HEK293 (cell line): ENCODE data around the gene DDI1.

Experiments
- CTCF ChIA-PET: fragments of 350-600 bp; formaldehyde crosslinking; extraction: SDS; loops from one replicate; lab custom pipeline; 2021; ENCODE audit warnings: antibody characterized with exemption; lab: Yijun Ruan, JAX
- POLR2A ChIA-PET: fragments of 300-600 bp; formaldehyde crosslinking; extraction: SDS; loops from one replicate; lab custom pipeline; 2020; ENCODE audit warnings: antibody characterized with exemption, inconsistent platforms; lab: Yijun Ruan, JAX
- H3K27ac ChIP-seq: fragments of 200-500 bp; sonication (Bioruptor generic); 2 replicates; pipeline ENCODE4 v1.5.1; 2014; ENCODE audit warnings: low read depth, low read length, control low read depth, inconsistent platforms; ENCODE audit errors: extremely low read depth
- H3K36me3 ChIP-seq, 2 experiments: fragments of 200-500 bp in 1 of 2; sonication (Bioruptor generic) in 1 of 2; 1 replicate in 1 of 2; 2 replicates in 1 of 2; pipeline ENCODE4 v1.5.1; 2014 to 2017; ENCODE audit warnings: inconsistent platforms in 2 of 2, low read length in 2 of 2; ENCODE audit not compliant: control insufficient read depth in 2 of 2, insufficient read depth in 1 of 2
- H3K4me1 ChIP-seq: fragments of 200-500 bp; sonication (Bioruptor generic); 2 replicates; pipeline ENCODE4 v1.5.1; 2014; ENCODE audit warnings: mild to moderate bottlenecking, low read length, inconsistent platforms; ENCODE audit not compliant: control insufficient read depth, insufficient read depth
- H3K4me3 ChIP-seq: 2 replicates; pipeline ENCODE4 v1.5.1; 2011; ENCODE audit warnings: low read depth, mild to moderate bottlenecking, control low read depth, low read length, moderate library complexity
- H3K9me3 ChIP-seq: fragments of 200-500 bp; sonication (Bioruptor generic); 2 replicates; pipeline ENCODE4 v1.5.1; 2014; ENCODE audit warnings: low read depth, low read length, inconsistent platforms; ENCODE audit not compliant: control insufficient read depth, insufficient read depth
- AEBP2 ChIP-seq: fragments of 450-650 bp; formaldehyde crosslinking; IDR thresholded peaks from 2 replicates; pipeline ENCODE4 v1.5.1; 2016; ENCODE audit warnings: missing biosample characterization, missing genetic modification characterization, borderline replicate concordance
- GLIS1 ChIP-seq: fragments of 450-650 bp; formaldehyde crosslinking; IDR thresholded peaks from 2 replicates; pipeline ENCODE4 v1.5.1; 2016; ENCODE audit warnings: missing biosample characterization, missing genetic modification characterization
- KLF9 ChIP-seq: fragments of 450-650 bp; formaldehyde crosslinking; IDR thresholded peaks from 2 replicates; pipeline ENCODE4 v1.5.1; 2016; ENCODE audit warnings: missing biosample characterization, missing genetic modification characterization, low read depth
- SETDB1 ChIP-seq: IDR thresholded peaks from one replicate; pipeline ENCODE4 v1.6.1; 2017; ENCODE audit warnings: mild to moderate bottlenecking, low read length, moderate library complexity, mixed read lengths; ENCODE audit not compliant: insufficient read length
- SP7 ChIP-seq: fragments of 450-650 bp; formaldehyde crosslinking; IDR thresholded peaks from 2 replicates; pipeline ENCODE4 v1.5.1; 2016; ENCODE audit warnings: missing biosample characterization, missing genetic modification characterization
- ZEB2 ChIP-seq: fragments of 450-650 bp; formaldehyde crosslinking; IDR thresholded peaks from 2 replicates; pipeline ENCODE4 v1.5.1; 2016; ENCODE audit warnings: missing biosample characterization, missing genetic modification characterization
- ZNF133 ChIP-seq: fragments of 450-650 bp; formaldehyde crosslinking; IDR thresholded peaks from 2 replicates; pipeline ENCODE4 v1.5.1; 2016; ENCODE audit warnings: missing biosample characterization, missing genetic modification characterization
- ZNF140 ChIP-seq: fragments of 450-650 bp; formaldehyde crosslinking; IDR thresholded peaks from 2 replicates; pipeline ENCODE4 v1.5.1; 2016; ENCODE audit warnings: missing biosample characterization, missing genetic modification characterization
- ZNF19 ChIP-seq: fragments of 450-650 bp; formaldehyde crosslinking; IDR thresholded peaks from 2 replicates; pipeline ENCODE4; 2016; ENCODE audit warnings: missing biosample characterization, missing genetic modification characterization, low read depth
- ZNF274 ChIP-seq, 2 experiments: fragments of 200-500 bp in 1 of 2; fragments of 450-650 bp in 1 of 2; sonication (Bioruptor generic) in 1 of 2; formaldehyde crosslinking in 1 of 2; IDR thresholded peaks; 2 replicates each; pipeline versions ENCODE4 v1.5.1 to v1.6.1; 2014 to 2016; ENCODE audit warnings: borderline replicate concordance in 1 of 2, inconsistent platforms in 1 of 2, low read length in 1 of 2, missing biosample characterization in 1 of 2, missing genetic modification characterization in 1 of 2
- ZNF404 ChIP-seq: fragments of 450-650 bp; formaldehyde crosslinking; IDR thresholded peaks from 2 replicates; pipeline ENCODE4 v1.5.1; 2017; ENCODE audit warnings: missing biosample characterization, missing genetic modification characterization
- ZNF488 ChIP-seq: fragments of 450-650 bp; formaldehyde crosslinking; IDR thresholded peaks from 2 replicates; pipeline ENCODE4 v1.5.1; 2016; ENCODE audit warnings: missing biosample characterization, missing genetic modification characterization
- ZNF585B ChIP-seq: fragments of 450-650 bp; formaldehyde crosslinking; IDR thresholded peaks from 2 replicates; pipeline ENCODE4 v1.5.1; 2016; ENCODE audit warnings: missing biosample characterization, missing genetic modification characterization
- ZNF76 ChIP-seq: fragments of 450-650 bp; formaldehyde crosslinking; IDR thresholded peaks from 2 replicates; pipeline ENCODE4; 2016; ENCODE audit warnings: low read depth, missing biosample characterization, missing genetic modification characterization, borderline replicate concordance
- TF ChIP-seq, protein P1 (sequence below): fragments of 450-650 bp; formaldehyde crosslinking; IDR thresholded peaks from 2 replicates; pipeline ENCODE4 v1.5.1; 2016; ENCODE audit warnings: missing biosample characterization, missing genetic modification characterization
- TF ChIP-seq, protein P2 (sequence below): fragments of 450-650 bp; formaldehyde crosslinking; IDR thresholded peaks from 2 replicates; pipeline ENCODE4 v1.5.1; 2016; ENCODE audit warnings: missing biosample characterization, missing genetic modification characterization

The DDI1 gene

DNA sequence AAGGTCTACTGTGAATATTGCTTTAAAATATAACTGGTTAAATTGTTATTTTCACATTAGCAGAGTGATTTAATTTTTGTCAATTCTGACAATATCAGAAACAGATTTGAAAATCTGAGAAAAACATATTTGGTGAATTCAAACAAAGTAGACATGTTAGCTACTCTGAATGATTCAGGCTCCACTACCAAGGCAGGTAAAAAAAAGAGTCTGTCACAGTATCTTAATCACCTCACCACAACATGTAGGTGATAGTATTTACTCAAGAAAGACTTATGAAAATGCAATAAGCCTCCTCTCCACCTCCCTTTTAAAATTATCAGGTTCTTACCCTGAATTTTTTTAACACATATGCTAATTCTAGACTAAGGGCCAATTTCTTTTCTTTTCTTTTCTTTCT is 42.6 kb downstream of the DDI1 start:
- CTCF ChIA-PET: no interaction called here
- Histone ChIP-seq H3K4me3 (no peak overlapping the region), H3K27ac (no peak overlapping the region), H3K4me1 (no peaks in the 10 kb centered on the region), H3K36me3 (no peaks in the 10 kb centered on the region), H3K9me3 (no peaks in the 10 kb centered on the region)
- TF ChIP-seq SETDB1: no peak
- no peak for TF ChIP-seq ZNF76 (tag by site-specific recombination)
- no peak for TF ChIP-seq GLIS1 (tag by site-specific recombination)
- TF ChIP-seq ZEB2 (tag by site-specific recombination): no peak
- no peak for TF ChIP-seq ZNF274 (IDR thresholded peaks at IDR 0.05; ENCODE audit: low read length)
- TF ChIP-seq ZNF274 (tag by site-specific recombination; IDR thresholded peaks at IDR 0.05; ENCODE audit: borderline replicate concordance): no peak
- TF ChIP-seq, protein P1, sequence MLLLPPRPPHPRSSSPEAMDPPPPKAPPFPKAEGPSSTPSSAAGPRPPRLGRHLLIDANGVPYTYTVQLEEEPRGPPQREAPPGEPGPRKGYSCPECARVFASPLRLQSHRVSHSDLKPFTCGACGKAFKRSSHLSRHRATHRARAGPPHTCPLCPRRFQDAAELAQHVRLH (tag by site-specific recombination): no peak
- no peak for TF ChIP-seq ZNF585B (tag by site-specific recombination)
- POLR2A ChIA-PET: no interaction called here

DNA sequence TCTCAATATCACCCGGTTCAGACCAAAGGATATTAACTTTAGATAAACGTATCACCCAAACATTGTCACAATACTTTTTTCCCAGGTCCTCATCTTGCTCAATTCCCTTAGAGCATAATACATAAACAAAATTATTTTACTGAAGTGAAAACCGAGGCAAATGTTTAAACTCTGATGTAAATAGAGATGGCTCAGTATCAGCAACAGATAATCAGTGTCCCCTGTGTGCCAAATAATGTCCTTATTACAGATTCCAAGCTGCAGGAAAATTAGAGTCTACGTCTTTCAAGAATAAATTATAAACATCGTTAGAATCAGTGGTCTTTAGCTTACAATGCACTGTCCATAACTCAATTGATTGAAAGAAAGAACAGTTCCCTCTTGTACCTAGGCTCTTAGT is 50.2 kb downstream of the DDI1 start:
- CTCF ChIA-PET: no interaction called here
- Histone ChIP-seq H3K4me1 (no peaks in the 10 kb centered on the region), H3K9me3 (no peaks in the 10 kb centered on the region), H3K4me3 (no peak overlapping the region), H3K27ac (no peak overlapping the region), H3K36me3 (no peaks in the 10 kb centered on the region)
- TF ChIP-seq SP7 (tag by site-specific recombination) (no peak), ZNF404 (tag by site-specific recombination) (no peak), ZNF19 (no peak), ZNF274 (IDR thresholded peaks at IDR 0.05; ENCODE audit: low read length) (no peak), ZNF274 (tag by site-specific recombination; IDR thresholded peaks at IDR 0.05; ENCODE audit: borderline replicate concordance) (no peak), ZNF140 (tag by site-specific recombination) (no peak), ZNF133 (no peak), KLF9 (tag by site-specific recombination) (no peak), AEBP2 (tag by site-specific recombination) (no peak), ZNF488 (tag by site-specific recombination) (no peak)
- TF ChIP-seq, protein P2, sequence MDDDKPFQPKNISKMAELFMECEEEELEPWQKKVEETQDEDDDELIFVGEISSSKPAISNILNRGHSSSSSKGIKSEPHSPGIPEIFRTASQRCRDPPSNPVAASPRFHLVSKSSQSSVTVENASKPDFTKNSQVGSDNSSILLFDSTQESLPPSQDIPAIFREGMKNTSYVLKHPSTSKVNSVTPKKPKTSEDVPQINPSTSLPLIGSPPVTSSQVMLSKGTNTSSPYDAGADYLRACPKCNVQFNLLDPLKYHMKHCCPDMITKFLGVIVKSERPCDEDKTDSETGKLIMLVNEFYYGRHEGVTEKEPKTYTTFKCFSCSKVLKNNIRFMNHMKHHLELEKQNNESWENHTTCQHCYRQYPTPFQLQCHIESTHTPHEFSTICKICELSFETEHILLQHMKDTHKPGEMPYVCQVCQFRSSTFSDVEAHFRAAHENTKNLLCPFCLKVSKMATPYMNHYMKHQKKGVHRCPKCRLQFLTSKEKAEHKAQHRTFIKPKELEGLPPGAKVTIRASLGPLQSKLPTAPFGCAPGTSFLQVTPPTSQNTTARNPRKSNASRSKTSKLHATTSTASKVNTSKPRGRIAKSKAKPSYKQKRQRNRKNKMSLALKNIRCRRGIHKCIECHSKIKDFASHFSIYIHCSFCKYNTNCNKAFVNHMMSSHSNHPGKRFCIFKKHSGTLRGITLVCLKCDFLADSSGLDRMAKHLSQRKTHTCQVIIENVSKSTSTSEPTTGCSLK: no peak
- POLR2A ChIA-PET: no interaction called here
